Ammon's horn (tissue), 1 donor: ENCODE results near the gene DPYSL4.

Experiments
- DNase-seq: peaks from one replicate; pipeline ENCODE4 v3.0.0-alpha.2; 2016; ENCODE audit warnings: low spot score

Gene DPYSL4

GRCh38 chr10:132178672-132179545 is 7.8 kb upstream of the DPYSL4 start:
- no peak for DNase-seq

GRCh38 chr10:132179551-132180392 is 7.0 kb upstream of the DPYSL4 start:
- DNase-seq = no peak

DNA sequence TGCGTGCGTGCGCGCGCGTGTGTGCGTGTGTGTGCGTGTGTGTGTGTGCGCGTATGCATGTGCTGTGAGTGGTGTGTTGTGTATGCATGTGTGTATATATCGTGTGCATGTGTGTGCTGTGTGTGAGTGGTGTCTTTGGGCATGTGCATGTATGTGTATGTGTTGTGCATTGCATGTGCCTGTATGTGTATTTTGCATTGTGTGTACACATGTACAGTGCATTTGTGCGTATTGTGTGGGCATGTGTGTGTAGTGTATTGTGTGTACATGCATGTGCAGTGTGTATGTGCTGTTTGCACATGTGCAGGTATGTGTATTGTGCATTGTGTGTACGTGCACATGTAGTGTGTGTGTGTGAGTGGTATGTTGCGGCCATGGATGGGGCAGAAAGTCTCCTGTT is 6.0 kb upstream of the DPYSL4 start:
- DNase-seq = no peak

DNA sequence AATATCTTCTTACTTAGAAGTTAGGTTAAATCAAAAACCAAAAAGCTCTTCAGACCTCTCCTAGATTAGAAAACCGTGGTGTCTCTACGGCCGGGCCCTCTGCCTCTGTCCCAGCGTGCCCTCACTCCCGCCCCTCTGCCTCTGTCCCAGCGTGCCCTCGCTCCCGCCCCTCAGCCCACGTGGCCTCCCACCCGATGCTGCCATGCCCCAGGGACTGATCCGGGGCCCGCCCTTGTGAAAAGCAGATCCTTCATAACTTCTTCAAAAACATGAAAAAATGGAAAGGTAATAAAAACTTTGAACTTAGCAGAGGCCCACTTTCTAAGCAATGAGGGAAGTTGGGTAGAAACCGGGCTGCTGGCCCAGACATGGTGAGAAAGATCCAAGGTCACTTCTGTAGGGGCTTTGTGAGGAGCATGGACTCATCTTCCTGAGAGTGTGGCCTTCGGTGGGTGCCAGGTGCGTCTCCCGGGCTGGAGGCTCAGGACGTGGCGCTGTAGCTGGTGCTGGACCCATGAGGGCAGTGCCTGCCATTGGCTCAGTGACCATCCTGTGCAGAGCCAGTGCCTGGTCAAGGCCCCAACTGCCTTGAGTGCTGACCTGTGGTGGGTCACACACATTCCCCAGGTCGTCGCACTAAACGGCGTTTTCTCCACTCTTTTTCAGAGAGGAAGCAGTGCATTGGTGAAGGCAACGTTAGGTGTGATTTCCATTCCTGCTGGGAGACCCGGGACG is 4.9 kb upstream of the DPYSL4 start:
- DNase-seq = no peak

DNA sequence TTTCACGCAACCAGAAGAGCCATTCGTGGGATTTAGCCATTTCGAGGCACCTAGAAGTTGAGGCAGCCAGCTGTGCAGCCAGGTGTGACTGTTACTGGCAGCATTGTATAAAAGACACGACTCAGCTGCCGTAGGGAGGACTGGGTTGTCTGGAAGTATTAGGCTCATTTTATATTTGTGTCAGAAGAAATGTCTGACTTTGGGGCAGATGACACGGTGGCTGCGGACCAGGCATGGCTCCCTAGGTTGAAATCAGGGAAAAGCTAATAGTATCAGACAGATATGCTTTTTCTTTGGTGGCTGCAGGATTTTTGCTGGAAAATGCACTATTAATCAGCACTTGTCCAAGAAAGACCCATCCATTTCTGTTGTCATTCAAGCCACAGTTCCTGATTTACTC is 4.2 kb upstream of the DPYSL4 start:
- DNase-seq = no peak

DNA sequence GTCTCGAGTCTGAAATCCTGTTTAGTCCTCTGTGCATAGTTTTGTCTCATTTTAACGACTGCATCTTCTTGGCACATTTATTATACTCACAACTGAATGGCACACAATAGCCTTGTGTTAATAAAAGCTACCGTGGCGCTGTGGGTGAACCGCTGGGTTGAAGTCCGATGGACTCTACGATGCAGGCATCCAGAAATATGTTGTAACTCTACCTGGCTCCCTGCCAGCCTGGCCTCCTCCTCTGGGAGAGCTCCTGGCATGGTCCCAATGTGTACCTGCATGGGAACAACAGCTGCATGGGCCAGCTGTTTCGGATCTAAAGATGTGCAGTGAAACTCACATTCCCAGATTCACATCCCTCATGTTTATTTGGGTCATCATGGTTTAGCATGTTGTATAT is 3.7 kb upstream of the DPYSL4 start:
- no peak for DNase-seq

- DNase-seq = no peak
Measured at GRCh38 chr10:132184816-132185593, 1.7 kb upstream of the DPYSL4 start.

GRCh38 chr10:132185601-132186487 is 904 bp upstream of the DPYSL4 start:
- no peak for DNase-seq

DNA sequence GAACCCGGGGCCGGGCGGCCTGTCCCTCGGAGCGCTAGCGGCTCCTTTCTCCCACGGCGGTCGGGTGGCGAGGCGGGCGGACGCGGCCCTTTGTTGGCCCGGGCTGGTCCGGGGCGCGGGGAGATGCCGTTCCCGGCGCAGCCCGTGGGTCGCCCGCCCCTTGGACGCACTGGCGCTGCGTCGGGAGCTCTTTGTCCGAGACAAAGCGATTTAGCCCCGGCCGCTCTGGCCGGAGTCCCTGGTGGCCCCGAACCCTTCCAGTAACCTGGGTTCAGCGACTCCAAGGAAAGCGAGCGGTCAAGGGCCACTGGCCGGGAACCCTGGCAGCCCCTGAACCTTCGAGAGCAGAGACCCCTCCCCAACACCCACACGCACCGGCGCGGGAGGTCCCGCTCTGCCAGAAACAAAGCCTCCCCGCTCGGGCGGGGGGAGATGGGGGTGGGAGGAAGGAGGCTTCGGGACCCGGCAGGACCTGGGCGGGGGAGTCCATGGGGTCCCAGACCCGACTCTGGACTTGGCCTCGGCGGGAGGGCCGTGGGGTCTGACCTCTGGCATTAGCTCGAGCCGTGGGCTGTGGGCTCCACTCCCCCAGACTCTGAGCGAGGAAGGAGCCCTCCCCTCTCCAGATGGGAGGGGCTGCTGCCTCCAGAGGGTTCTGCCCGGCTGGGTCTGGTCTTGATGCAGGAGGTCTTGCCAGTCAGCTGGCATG is 836 bp downstream of the DPYSL4 start:
- no peak for DNase-seq

GRCh38 chr10:132188331-132188730 is 1.6 kb downstream of the DPYSL4 start:
- DNase-seq = no peak

GRCh38 chr10:132189016-132189415 is 2.3 kb downstream of the DPYSL4 start:
- DNase-seq = no peak

GRCh38 chr10:132189810-132190422 is 3.2 kb downstream of the DPYSL4 start:
- no peak for DNase-seq

GRCh38 chr10:132192076-132192975 is 5.6 kb downstream of the DPYSL4 start:
- DNase-seq = no peak

DNA sequence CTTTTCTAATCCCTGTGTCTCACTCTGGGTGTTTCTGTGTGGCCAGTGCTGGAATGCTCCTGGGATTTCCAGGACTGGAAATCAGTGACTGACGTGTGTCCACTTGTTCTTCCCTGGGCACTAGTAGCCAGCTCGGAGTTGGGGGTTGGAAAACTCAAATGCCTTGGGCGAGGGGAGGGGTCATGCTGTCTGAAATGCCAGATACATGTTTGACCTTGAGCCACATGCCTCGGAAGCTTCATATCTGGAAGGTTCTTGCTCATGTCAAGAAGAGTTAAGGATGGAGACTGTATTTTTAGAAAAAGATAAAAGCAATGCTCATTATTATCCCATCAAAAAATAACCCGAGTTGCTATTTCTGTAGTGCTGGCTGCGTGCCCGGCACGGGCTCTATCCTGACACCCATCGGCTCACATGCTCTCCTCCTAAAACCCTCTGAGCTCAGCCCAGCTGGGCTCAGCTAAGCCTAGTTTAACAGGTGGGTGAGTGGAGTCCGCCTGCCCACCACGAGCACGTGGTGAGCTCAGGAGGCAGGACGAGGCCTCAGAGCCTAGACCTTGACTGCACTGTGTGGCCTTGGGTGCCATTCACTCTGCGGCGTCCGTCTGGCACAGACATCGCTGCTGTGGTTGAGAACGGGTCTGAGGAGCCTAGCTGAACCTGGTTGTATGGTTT is 6.4 kb downstream of the DPYSL4 start:
- no peak for DNase-seq

DNA sequence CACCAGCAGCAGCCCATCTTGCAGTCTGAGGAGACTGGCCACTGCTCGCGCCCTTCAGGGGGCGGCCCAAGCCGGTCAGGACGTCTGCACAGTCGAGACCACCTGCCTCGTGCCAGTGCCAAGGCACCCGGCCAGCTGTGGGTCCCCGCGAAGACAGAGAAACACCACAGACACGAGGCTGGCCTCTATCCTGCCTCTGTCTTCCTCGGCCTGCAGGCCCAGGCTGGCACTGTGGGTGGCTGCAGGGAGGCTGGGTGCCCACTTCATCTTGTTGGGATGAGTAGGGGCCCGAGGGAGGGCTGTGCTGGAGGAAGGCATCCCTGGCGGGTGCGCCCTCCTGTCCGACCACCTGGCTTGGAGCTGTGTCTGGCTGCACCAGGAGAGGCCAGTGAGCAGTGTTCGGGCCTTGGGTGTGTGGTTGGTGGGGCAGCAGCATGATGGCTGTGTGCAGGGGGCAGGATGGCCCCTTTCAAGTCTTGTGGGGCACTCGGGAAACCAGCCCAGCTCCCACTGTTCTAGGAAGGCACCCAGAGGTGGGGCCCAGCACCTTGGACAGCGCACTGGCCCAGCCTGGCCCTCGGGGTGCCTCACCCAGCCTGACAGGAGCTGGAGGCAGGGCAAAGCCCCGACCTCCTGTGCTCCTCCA is 7.3 kb downstream of the DPYSL4 start:
- DNase-seq = no peak

GRCh38 chr10:132194726-132195125 is 8.0 kb downstream of the DPYSL4 start:
- DNase-seq = no peak

DNA sequence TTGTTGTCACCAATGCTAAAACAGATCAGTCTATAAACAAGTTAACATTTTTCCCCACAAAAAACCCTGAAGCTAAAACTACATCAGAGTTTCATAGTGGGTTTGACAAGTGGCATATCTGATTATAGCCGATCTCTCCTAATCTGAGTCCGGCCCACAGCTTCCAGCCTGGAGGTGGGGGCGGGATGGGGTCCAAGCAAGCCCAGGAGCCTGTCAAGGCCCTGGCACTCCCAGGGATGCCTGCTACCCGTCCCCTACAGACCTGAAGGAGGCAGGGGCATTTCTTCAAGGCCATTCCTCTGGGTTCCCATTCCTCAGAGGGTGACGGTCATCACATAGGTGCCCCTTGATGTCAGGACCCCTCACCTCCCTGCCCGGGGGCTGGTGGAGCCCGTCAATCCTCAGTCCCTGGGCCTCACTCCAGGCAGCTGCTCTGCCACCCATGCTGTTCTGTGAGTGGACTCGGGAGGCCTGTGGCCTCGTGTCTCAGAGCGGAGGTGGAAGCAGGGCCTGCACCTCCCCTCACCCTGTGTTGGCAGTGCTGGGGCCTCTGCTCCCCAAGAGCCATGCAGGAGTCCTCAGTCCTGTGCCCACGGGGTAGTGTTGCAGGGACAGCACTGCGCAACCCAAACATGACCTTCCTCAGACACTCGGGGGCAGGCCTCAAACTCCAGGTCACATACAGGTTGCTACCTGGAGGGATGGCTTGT is 8.8 kb downstream of the DPYSL4 start:
- DNase-seq = no peak
